Activated T-cell treated with anti-CD3 and anti-CD28 coated beads, Interleukin-2, amount 50 U/mL, for 4 hours (primary cell): Measurements from ENCODE around the gene GARNL3. TPM values are rescaled to one million over a fixed set of nuclear protein-coding genes. Genes with fewer than 3 reads are reported as not detected.

Experiments
- ATAC-seq, 2 donors: fragments of 200-7000 bp; cut with Tn5 transposase; one replicate each; pipeline ENCODE4 v1.10.0; 2021
- DNase-seq: peaks from one replicate; pipeline ENCODE4 v3.0.0-alpha.2; 2020
- H3K27me3 Mint-ChIP-seq: one replicate; pipeline ENCODE4 v1.8.0; 2021; ENCODE audit warnings: low read depth, mixed read lengths
- H3K36me3 Mint-ChIP-seq: one replicate; pipeline ENCODE4 v1.8.0; 2022; ENCODE audit warnings: mixed read lengths; ENCODE audit not compliant: insufficient read depth
- H3K4me1 Mint-ChIP-seq: one replicate; pipeline ENCODE4 v1.8.0; 2021; ENCODE audit warnings: low read depth, mixed read lengths
- H3K4me3 Mint-ChIP-seq: one replicate; pipeline ENCODE4 v1.8.0; 2021; ENCODE audit warnings: mild to moderate bottlenecking, moderate library complexity, mixed read lengths
- H3K9me3 Mint-ChIP-seq: one replicate; pipeline ENCODE4 v1.8.0; 2021; ENCODE audit warnings: mixed read lengths
- total RNA-seq, 3 donors: library from RNA; stranded (reverse); gene quantifications; one replicate each; pipeline ENCODE4 v1.2.1, GENCODE V29; 2021

The GARNL3 gene
- total RNA-seq, 3 donors from 2014 or later = 0.66 to 1.5 (median 0.66) TPM

DNA sequence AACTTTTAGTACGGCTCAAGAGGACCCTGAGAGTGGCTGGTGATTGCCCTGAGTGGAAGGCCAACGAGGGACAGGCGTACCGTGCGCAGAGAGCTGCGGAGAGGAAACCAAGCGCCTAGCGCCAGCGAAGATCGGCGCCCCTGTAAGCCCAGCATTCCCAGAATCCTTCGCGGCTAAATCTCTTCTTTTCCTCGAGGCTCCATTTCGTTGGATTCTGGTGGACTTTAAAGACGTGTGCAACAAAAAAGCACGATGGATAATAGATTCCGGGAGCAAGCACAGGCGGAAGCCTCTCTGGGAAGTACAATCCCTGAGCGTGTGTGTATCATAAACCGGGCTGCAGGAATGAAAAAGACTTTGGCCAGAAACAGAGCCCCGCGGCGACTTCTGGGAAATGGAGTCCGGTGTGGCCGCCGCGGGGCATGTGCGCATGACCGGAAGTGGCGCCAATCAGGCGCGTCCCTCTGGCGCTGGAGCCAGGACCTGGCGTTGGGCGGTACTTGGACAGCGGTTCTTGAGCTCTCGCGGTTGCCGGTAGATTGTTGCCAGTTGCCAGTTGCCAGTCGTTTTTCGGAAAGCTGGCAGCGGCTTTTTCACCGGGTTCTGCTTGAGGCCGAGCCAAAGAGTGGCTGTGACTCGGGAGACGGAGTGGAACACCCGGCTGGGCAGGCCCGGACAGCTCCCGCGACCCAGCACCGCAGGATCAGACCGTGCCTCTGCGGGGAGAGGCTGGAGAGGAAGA, 159.5 kb downstream of the GARNL3 start, which contains the start of gene ZNF79:
Gene ZNF79, plus strand, starts transcription at position 449 of the 742 bp plus-strand sequence. CDS start 406 bp downstream, outside the sequence.
- peaks cover 6% of the 10 kb centered on the region for H3K36me3 Mint-ChIP-seq
- peak; percentile 80 to 87 for ATAC-seq
- peak within 1 kb of the TSS; percentile 99 for H3K4me3 Mint-ChIP-seq
- H3K4me1 Mint-ChIP-seq = peaks cover 53% of the 10 kb centered on the region
- peak; percentile 81 for DNase-seq
- H3K9me3 Mint-ChIP-seq = no peaks in the 10 kb centered on the region
- H3K27me3 Mint-ChIP-seq = no peaks in the 10 kb centered on the region

DNA sequence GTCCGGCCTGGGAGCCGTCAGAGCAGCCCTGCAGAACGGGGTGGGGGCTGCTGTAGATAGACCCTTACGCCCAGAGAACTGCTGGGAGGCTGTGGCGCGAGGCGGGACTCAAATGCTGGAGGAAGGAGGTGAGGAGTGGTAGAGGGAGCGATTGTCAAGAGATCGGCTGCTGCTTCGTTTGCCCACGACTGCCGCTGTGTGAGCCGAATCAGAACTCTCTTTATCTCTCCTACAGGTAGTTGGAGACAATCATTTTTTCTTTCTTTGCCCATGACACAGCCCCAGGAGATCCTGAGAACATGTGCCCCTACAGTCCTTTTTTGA, 160.1 kb downstream of the GARNL3 start:
- peak overlapping the region; percentile 99 for H3K4me3 Mint-ChIP-seq
- peak; percentile 23 for DNase-seq
- no peaks in the 10 kb centered on the region for H3K9me3 Mint-ChIP-seq
- ATAC-seq = peak; percentile 19 to 24
- H3K27me3 Mint-ChIP-seq = no peaks in the 10 kb centered on the region
- peaks cover 53% of the 10 kb centered on the region for H3K4me1 Mint-ChIP-seq
- peaks cover 6% of the 10 kb centered on the region for H3K36me3 Mint-ChIP-seq

DNA sequence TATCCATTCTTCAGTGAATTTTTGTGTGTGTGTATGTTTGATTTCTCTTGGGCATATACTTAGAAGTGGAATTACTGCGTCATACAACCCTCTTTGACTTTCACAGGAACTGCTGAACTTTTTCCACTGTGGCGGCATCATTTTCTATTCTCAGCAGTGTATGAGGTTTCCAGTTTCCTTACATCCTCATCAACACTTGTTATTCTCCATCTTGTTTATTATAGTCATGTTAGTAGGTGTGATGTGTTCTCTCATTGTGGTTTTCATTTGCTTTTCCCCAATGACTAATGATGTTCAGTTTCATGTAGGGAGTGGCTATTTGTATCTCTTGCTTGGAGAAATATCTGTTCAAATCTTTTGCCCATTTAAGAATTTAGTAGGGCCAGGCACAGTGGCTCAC, 162.2 kb downstream of the GARNL3 start:
- DNase-seq (no peak), ATAC-seq (peak; percentile 75 to 76)
- peak overlapping the region; percentile 99 for H3K4me3 Mint-ChIP-seq
- peaks cover 59% of the 10 kb centered on the region for H3K4me1 Mint-ChIP-seq
- H3K36me3 Mint-ChIP-seq = peaks cover 20% of the 10 kb centered on the region
- H3K27me3 Mint-ChIP-seq = no peaks in the 10 kb centered on the region
- H3K9me3 Mint-ChIP-seq = no peaks in the 10 kb centered on the region

GRCh38 chr9:127428348-127428747, 163.8 kb downstream of the GARNL3 start:
- H3K36me3 Mint-ChIP-seq = peaks cover 25% of the 10 kb centered on the region
- H3K4me3 Mint-ChIP-seq = no peak overlapping the region
- no peak for ATAC-seq
- H3K27me3 Mint-ChIP-seq = no peaks in the 10 kb centered on the region
- H3K9me3 Mint-ChIP-seq = no peaks in the 10 kb centered on the region
- H3K4me1 Mint-ChIP-seq = peaks cover 52% of the 10 kb centered on the region
- DNase-seq = no peak

GRCh38 chr9:127430415-127430814, 165.8 kb downstream of the GARNL3 start:
- no peak for DNase-seq
- Mint-ChIP-seq H3K4me3 (no peak overlapping the region), H3K9me3 (no peaks in the 10 kb centered on the region), H3K4me1 (peaks cover 42% of the 10 kb centered on the region), H3K27me3 (no peaks in the 10 kb centered on the region), H3K36me3 (peaks cover 39% of the 10 kb centered on the region)
- ATAC-seq = no peak

GRCh38 chr9:127437497-127438264, 173.1 kb downstream of the GARNL3 start:
- no peaks in the 10 kb centered on the region for H3K9me3 Mint-ChIP-seq
- H3K36me3 Mint-ChIP-seq = peaks cover 58% of the 10 kb centered on the region
- H3K27me3 Mint-ChIP-seq = no peaks in the 10 kb centered on the region
- no peak overlapping the region for H3K4me3 Mint-ChIP-seq
- DNase-seq (no peak), ATAC-seq (peak; percentile 72 to 82)
- H3K4me1 Mint-ChIP-seq = peaks cover 17% of the 10 kb centered on the region

DNA sequence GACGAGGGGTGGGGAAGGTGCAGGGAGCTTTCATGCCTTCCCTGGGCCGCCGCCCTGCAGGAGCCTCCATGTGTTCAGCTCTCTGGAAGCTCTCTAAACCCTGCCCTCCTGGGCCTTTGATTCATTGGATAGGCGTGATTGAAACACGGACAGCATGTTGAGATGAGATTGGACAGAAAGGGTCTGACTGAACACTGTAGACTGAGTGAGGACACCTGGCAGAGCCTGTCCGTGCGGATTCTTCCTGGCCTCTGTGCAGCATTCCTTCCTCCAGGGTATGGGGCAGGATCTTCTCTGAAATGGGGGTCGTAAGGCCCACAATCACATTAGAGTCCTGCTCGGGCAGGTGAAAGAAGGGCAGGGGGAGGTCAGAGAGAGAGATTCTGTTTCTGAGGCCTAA, 173.8 kb downstream of the GARNL3 start:
- Mint-ChIP-seq H3K27me3 (no peaks in the 10 kb centered on the region), H3K4me1 (peaks cover 17% of the 10 kb centered on the region), H3K9me3 (no peaks in the 10 kb centered on the region), H3K36me3 (peaks cover 57% of the 10 kb centered on the region), H3K4me3 (no peak overlapping the region)
- no peak for ATAC-seq
- DNase-seq = no peak

Other genes starting within 250 kb of the GARNL3 start
- gene ANGPTL2, start 142.1 kb upstream of the GARNL3 start, total RNA-seq = under 1 TPM in 1 of 3 donors, not detected in 2; 0.05 TPM
- 1 to 10 TPM; 1.9 to 3.2 (median 3.0) TPM for gene SLC2A8, start 132.4 kb downstream of the GARNL3 start, total RNA-seq
- gene ZNF79, start 159.6 kb downstream of the GARNL3 start, total RNA-seq = 10 to 100 TPM in 2 of 3 donors, 1 to 10 TPM in 1; 9.0 to 14.0 (median 13.6) TPM
- 1,000 to 10,000 TPM; 1,591 to 1,973 (median 1,685) TPM for gene RPL12, start 186.6 kb downstream of the GARNL3 start, total RNA-seq
- gene LRSAM1, start 186.7 kb downstream of the GARNL3 start, total RNA-seq = 10 to 100 TPM; 20.5 to 24.2 (median 21.6) TPM